Tibial artery (tissue), 4 donors: ENCODE data around the gene CHST8.

Experiments
- DNase-seq, 2 donors: peaks; one replicate each; pipeline ENCODE4 v3.0.0-alpha.2; 2019
- H3K27ac ChIP-seq, 2 donors: fragments of 200-600 bp; sonication (generic) in 1 of 2; 1 replicate in 1 of 2; 2 replicates in 1 of 2; pipeline ENCODE4 v1.5.1; 2018 to 2019; ENCODE audit warnings: mild to moderate bottlenecking in 1 of 2
- H3K27me3 ChIP-seq, 2 donors: fragments of 200-600 bp; sonication (generic) in 1 of 2; one replicate each; pipeline versions ENCODE4 v1.5.1 to v1.6.0; 2016 to 2019
- H3K36me3 ChIP-seq, 3 donors: fragments of 200-600 bp; sonication (generic) in 2 of 3; one replicate each; pipeline ENCODE4 v1.5.1; 2016 to 2019; ENCODE audit warnings: mild to moderate bottlenecking in 2 of 3
- H3K4me1 ChIP-seq, 4 donors: fragments of 200-600 bp; sonication (generic) in 2 of 4; 1 replicate in 3 of 4; 2 replicates in 1 of 4; pipeline ENCODE4 v1.5.1; 2016 to 2019
- H3K4me3 ChIP-seq, 2 donors: fragments of 200-600 bp; sonication (generic) in 1 of 2; 1 replicate in 1 of 2; 2 replicates in 1 of 2; pipeline ENCODE4 v1.5.1; 2018 to 2019; ENCODE audit warnings: mild to moderate bottlenecking in 2 of 2
- H3K9me3 ChIP-seq, 3 donors: fragments of 200-600 bp; sonication (generic) in 1 of 3; one replicate each; pipeline ENCODE4 v1.5.1; 2016 to 2019
- CTCF ChIP-seq, 2 experiments: fragments of 200-600 bp in 1 of 2; fragments of 450-650 bp in 1 of 2; IDR thresholded peaks; one replicate each; pipeline ENCODE4 v1.5.1; 2017 to 2019; ENCODE audit warnings: antibody characterized with exemption in 2 of 2, mild to moderate bottlenecking in 1 of 2, moderate library complexity in 1 of 2
- intact Hi-C: fragments of 100-400 bp; cut with DNase I; formaldehyde crosslinking; loops from one replicate; pipeline ENCODE4 v1.15.0; 2023; ENCODE audit warnings: low total_unique reads

The CHST8 gene

GRCh38 chr19:33766623-33767022 lies 144.9 kb downstream of the CHST8 start:
- peaks cover 0 to 52% of the 10 kb centered on the region in 2 donors for H3K27me3 ChIP-seq
- no peak for TF ChIP-seq CTCF (IDR thresholded peaks at IDR 0.05)
- H3K9me3 ChIP-seq: no peaks in the 10 kb centered on the region
- no peak overlapping the region for H3K4me3 ChIP-seq
- intact Hi-C loops: no loop called here
- DNase-seq: no peak
- H3K4me1 ChIP-seq: no peaks in the 10 kb centered on the region
- no peak overlapping the region for H3K27ac ChIP-seq
- no peaks in the 10 kb centered on the region for H3K36me3 ChIP-seq

- H3K9me3 ChIP-seq: no peaks in the 10 kb centered on the region
Measured at GRCh38 chr19:33767898-33768413, 146.2 kb downstream of the CHST8 start.

GRCh38 chr19:33769208-33769607 lies 147.5 kb downstream of the CHST8 start:
- intact Hi-C loops: no loop called here
- no peaks in the 10 kb centered on the region for H3K36me3 ChIP-seq
- no peak overlapping the region for H3K27ac ChIP-seq
- H3K9me3 ChIP-seq: no peaks in the 10 kb centered on the region
- peaks cover 0 to 67% of the 10 kb centered on the region in 2 donors for H3K27me3 ChIP-seq
- no peak for DNase-seq
- no peak overlapping the region for H3K4me3 ChIP-seq
- TF ChIP-seq CTCF (IDR thresholded peaks at IDR 0.05): no peak
- H3K4me1 ChIP-seq: no peaks in the 10 kb centered on the region

More at GRCh38 chr19:33767898-33768413, 146.2 kb downstream of the CHST8 start:
- Histone ChIP-seq H3K4me3 (no peak overlapping the region), H3K4me1 (no peaks in the 10 kb centered on the region), H3K27me3 (peaks cover 0 to 60% of the 10 kb centered on the region in 2 donors), H3K27ac (no peak overlapping the region), H3K36me3 (no peaks in the 10 kb centered on the region)
- no peak for DNase-seq
- no peak for TF ChIP-seq CTCF (IDR thresholded peaks at IDR 0.05)
- intact Hi-C loops: no loop called here

GRCh38 chr19:33770107-33770506 lies 148.4 kb downstream of the CHST8 start:
- no peak overlapping the region for H3K27ac ChIP-seq
- no peaks in the 10 kb centered on the region for H3K9me3 ChIP-seq
- no peak overlapping the region for H3K4me3 ChIP-seq
- intact Hi-C loops: loop anchor here (2.0 to 10.0 kb wide), 2 partner anchors 339 to 535 kb away; no protein-coding TSS in a partner anchor
- DNase-seq: no peak
- peaks cover 0 to 74% of the 10 kb centered on the region in 2 donors for H3K27me3 ChIP-seq
- no peaks in the 10 kb centered on the region for H3K4me1 ChIP-seq
- H3K36me3 ChIP-seq: no peaks in the 10 kb centered on the region
- TF ChIP-seq CTCF (IDR thresholded peaks at IDR 0.05): no peak

GRCh38 chr19:33771384-33772101 lies 149.8 kb downstream of the CHST8 start:
- Histone ChIP-seq H3K27ac (no peak overlapping the region), H3K36me3 (no peaks in the 10 kb centered on the region), H3K4me3 (no peak overlapping the region), H3K4me1 (no peaks in the 10 kb centered on the region), H3K27me3 (peaks cover 0 to 78% of the 10 kb centered on the region in 2 donors), H3K9me3 (no peaks in the 10 kb centered on the region)
- DNase-seq: peak; percentile 53 to 77
- intact Hi-C loops: loop anchor here (2.0 to 10.0 kb wide), 2 partner anchors 341 to 537 kb away; no protein-coding TSS in a partner anchor
- TF ChIP-seq CTCF (IDR thresholded peaks at IDR 0.05): peak; percentile 73 to 77
